Gastrocnemius medialis (tissue), 4 donors: ENCODE data around the gene RRH.
"Not testable (repeated sequence)": the region's sequence is repeated elsewhere in the genome, so short reads cannot be mapped to it uniquely, and the experiment has no call there.

Source experiments
- CTCF ChIP-seq, 5 experiments: fragments of 450-650 bp in 3 of 5; fragments of 200-600 bp in 2 of 5; sonication (generic) in 2 of 5; IDR thresholded peaks in 4 of 5; conservative IDR thresholded peaks in 1 of 5; 1 replicate in 4 of 5; 2 replicates in 1 of 5; pipeline ENCODE4 v1.5.1; 2016 to 2019; ENCODE audit warnings: antibody characterized with exemption in 5 of 5, mild to moderate bottlenecking in 3 of 5, moderate library complexity in 3 of 5
- POLR2A ChIP-seq, 2 donors: fragments of 450-650 bp; IDR thresholded peaks; one replicate each; pipeline ENCODE4 v1.6.1; 2017; ENCODE audit warnings: antibody characterized with exemption in 2 of 2, mild to moderate bottlenecking in 2 of 2, moderate library complexity in 2 of 2

- TF ChIP-seq CTCF (IDR thresholded peaks at IDR 0.05 in 4 of 5, conservative IDR thresholded peaks at IDR 0.05 in 1 of 5); POLR2A (IDR thresholded peaks at IDR 0.05): not testable (repeated sequence)
These were observed 45.7 kb upstream of the RRH start for GRCh38 chr4:109782092-109782491.
